ENCODE results near the gene ARID1B. TPM values are rescaled to one million over a fixed set of nuclear protein-coding genes. Genes with fewer than 3 reads are reported as not detected.
A peak's percentile ranks its signal among the peaks of the same experiment; 100 is the strongest.

ARID1B gene
- total and polyA plus RNA-seq, 10 of the 15 experiments (the other 5 are each of a cell fraction or from before 2014, with no cell fraction given): 24.7 to 133 (median 54.6) TPM

DNA sequence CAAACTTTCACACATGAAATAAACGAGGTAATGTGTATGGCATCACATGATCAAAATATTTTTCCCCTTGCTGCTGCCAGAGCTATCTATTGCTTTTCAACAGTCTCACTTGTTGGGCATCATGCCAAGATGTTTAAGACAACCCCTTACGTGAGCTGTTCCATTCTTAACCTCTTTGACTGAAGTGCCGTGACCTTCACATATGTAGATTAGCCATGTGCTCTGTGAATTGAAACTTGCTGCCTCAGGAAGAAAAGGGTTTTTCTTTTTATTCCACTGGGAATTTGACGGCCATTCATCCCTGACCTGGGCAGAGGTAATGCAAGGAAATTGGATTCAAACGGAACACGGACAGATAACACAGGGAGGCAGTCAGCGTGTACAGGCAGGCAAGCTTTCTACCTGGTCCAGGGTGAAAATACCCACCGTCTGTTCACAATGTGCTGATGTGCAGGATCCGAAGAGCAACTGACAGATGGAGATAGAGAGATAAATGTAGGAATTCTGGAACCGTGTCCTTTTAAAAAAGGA is 14.2 kb downstream of the ARID1B start (continued):
- TF ChIP-seq, protein P1, sequence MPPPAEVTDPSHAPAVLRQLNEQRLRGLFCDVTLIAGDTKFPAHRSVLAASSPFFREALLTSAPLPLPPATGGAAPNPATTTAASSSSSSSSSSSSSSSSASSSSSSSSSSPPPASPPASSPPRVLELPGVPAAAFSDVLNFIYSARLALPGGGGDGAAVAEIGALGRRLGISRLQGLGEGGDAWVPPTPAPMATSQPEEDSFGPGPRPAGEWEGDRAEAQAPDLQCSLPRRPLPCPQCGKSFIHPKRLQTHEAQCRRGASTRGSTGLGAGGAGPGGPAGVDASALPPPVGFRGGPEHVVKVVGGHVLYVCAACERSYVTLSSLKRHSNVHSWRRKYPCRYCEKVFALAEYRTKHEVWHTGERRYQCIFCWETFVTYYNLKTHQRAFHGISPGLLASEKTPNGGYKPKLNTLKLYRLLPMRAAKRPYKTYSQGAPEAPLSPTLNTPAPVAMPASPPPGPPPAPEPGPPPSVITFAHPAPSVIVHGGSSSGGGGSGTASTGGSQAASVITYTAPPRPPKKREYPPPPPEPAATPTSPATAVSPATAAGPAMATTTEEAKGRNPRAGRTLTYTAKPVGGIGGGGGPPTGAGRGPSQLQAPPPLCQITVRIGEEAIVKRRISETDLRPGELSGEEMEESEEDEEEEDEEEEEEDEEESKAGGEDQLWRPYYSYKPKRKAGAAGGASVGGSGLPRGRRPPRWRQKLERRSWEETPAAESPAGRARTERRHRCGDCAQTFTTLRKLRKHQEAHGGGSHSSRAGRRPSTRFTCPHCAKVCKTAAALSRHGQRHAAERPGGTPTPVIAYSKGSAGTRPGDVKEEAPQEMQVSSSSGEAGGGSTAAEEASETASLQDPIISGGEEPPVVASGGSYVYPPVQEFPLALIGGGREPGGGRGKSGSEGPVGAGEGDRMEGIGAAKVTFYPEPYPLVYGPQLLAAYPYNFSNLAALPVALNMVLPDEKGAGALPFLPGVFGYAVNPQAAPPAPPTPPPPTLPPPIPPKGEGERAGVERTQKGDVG (CRISPR knock-in tag; IDR thresholded peaks at IDR 0.05): no peak
- TF ChIP-seq PML (IDR thresholded peaks at IDR 0.05; ENCODE audit: low read length): no peak
- TF ChIP-seq, protein P2, sequence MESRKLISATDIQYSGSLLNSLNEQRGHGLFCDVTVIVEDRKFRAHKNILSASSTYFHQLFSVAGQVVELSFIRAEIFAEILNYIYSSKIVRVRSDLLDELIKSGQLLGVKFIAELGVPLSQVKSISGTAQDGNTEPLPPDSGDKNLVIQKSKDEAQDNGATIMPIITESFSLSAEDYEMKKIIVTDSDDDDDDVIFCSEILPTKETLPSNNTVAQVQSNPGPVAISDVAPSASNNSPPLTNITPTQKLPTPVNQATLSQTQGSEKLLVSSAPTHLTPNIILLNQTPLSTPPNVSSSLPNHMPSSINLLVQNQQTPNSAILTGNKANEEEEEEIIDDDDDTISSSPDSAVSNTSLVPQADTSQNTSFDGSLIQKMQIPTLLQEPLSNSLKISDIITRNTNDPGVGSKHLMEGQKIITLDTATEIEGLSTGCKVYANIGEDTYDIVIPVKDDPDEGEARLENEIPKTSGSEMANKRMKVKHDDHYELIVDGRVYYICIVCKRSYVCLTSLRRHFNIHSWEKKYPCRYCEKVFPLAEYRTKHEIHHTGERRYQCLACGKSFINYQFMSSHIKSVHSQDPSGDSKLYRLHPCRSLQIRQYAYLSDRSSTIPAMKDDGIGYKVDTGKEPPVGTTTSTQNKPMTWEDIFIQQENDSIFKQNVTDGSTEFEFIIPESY (IDR thresholded peaks at IDR 0.05): no peak
- TF ChIP-seq NFXL1 (IDR thresholded peaks at IDR 0.05; ENCODE audit: borderline replicate concordance): no peak
- no peak for TF ChIP-seq ETV6 (conservative IDR thresholded peaks at IDR 0.05 in 1 of 2, IDR thresholded peaks at IDR 0.05 in 1 of 2; ENCODE audit: borderline replicate concordance in 1 of 2, low read depth in 1 of 2)
- no peak for TF ChIP-seq CBFB (IDR thresholded peaks at IDR 0.05; ENCODE audit: low read depth)
- no peak for TF ChIP-seq HDAC6 (IDR thresholded peaks at IDR 0.05; ENCODE audit: unreplicated experiment)
- TF ChIP-seq EGR1 (IDR thresholded peaks at IDR 0.05; ENCODE audit: borderline replicate concordance in 1 of 2, low read depth in 2 of 2, low read length in 2 of 2): no peak
- 0 out of 2 replicates have a peak, but pooled peaks have one; percentile 36 for TF ChIP-seq POLR2A (IDR thresholded peaks at IDR 0.05; ENCODE audit: low read depth, low read length)
- TF ChIP-seq PAX5 (IDR thresholded peaks at IDR 0.05; ENCODE audit: borderline replicate concordance, low read depth, low read length): no peak
- TF ChIP-seq, protein P3, sequence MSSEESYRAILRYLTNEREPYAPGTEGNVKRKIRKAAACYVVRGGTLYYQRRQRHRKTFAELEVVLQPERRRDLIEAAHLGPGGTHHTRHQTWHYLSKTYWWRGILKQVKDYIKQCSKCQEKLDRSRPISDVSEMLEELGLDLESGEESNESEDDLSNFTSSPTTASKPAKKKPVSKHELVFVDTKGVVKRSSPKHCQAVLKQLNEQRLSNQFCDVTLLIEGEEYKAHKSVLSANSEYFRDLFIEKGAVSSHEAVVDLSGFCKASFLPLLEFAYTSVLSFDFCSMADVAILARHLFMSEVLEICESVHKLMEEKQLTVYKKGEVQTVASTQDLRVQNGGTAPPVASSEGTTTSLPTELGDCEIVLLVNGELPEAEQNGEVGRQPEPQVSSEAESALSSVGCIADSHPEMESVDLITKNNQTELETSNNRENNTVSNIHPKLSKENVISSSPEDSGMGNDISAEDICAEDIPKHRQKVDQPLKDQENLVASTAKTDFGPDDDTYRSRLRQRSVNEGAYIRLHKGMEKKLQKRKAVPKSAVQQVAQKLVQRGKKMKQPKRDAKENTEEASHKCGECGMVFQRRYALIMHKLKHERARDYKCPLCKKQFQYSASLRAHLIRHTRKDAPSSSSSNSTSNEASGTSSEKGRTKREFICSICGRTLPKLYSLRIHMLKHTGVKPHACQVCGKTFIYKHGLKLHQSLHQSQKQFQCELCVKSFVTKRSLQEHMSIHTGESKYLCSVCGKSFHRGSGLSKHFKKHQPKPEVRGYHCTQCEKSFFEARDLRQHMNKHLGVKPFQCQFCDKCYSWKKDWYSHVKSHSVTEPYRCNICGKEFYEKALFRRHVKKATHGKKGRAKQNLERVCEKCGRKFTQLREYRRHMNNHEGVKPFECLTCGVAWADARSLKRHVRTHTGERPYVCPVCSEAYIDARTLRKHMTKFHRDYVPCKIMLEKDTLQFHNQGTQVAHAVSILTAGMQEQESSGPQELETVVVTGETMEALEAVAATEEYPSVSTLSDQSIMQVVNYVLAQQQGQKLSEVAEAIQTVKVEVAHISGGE (CRISPR knock-in tag; IDR thresholded peaks at IDR 0.05): no peak
- no peak for TF ChIP-seq RELA (IDR thresholded peaks at IDR 0.05; ENCODE audit: borderline replicate concordance, partially characterized antibody)
- no peak for TF ChIP-seq ZNF207 (IDR thresholded peaks at IDR 0.05; ENCODE audit: borderline replicate concordance)
- TF ChIP-seq, protein P4, sequence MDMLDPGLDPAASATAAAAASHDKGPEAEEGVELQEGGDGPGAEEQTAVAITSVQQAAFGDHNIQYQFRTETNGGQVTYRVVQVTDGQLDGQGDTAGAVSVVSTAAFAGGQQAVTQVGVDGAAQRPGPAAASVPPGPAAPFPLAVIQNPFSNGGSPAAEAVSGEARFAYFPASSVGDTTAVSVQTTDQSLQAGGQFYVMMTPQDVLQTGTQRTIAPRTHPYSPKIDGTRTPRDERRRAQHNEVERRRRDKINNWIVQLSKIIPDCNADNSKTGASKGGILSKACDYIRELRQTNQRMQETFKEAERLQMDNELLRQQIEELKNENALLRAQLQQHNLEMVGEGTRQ (IDR thresholded peaks at IDR 0.05; ENCODE audit: borderline replicate concordance, low read depth, low read length): peak; percentile 65; the same call in 1 of the 2 replicates
- peak; percentile 55; the same call in 1 of the 2 replicates for TF ChIP-seq SIN3A (IDR thresholded peaks at IDR 0.05; ENCODE audit: low read depth, low read length)
- no peak for TF ChIP-seq TBL1XR1 (IDR thresholded peaks at IDR 0.05; ENCODE audit: low read depth, low read length)
- TF ChIP-seq SPI1 (IDR thresholded peaks at IDR 0.05; ENCODE audit: borderline replicate concordance, insufficient read depth, low read depth, low read length): no peak

All from GM12878 (cell line).